AG08395 (cell line): ENCODE measurements around the gene SLAIN2.
"Not testable (repeated sequence)": the region's sequence is repeated elsewhere in the genome, so short reads cannot be mapped to it uniquely, and the experiment has no call there.

Experiments
- DNase-seq: peaks from one replicate; pipeline ENCODE4 v3.0.0; 2012; ENCODE audit warnings: mixed read lengths, low spot score

Gene SLAIN2

DNA sequence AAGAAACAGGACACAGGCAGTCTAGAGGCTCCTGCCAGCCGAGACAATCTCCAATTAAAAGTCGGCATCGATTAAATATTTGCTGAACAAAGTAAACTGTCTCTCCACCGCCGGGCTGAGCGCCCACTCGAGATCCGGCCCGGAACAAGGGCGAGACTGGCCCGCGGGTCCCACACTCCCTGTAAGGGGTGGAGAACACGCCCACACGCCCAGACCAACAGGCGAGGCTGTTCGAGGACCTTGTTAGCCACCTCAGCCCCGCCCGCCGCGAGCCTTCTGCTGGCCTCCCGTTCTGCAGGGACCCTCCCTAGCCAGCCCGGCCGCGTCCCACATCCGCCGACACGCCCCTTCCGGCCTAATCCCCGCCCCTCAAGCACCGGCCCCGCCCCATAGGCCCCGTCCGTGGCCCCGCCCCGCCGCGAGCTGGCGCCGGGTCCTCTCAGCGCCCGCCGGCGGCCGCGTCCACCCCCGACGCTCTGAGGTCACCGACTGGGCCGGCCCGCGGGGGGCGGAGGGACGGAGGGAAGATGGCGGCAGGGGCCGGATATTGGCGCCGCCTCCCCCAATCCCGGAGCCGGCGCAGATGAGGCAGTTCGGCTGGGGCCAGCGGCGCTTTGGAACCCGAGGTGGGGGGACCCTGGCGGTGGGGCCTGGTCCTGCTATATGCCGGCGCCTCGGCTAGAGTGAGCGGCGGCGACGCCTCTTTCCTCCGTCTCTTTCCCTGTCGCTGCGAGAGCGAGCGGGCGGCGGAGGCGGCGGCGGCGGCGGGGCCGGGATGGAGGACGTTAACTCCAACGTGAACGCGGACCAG is at the start of gene SLAIN2:
SLAIN2 (plus strand) TSS at position 565 of the 811 bp plus-strand sequence; CDS start at position 776, 211 bp downstream.
- peak; percentile 97 for DNase-seq

DNA sequence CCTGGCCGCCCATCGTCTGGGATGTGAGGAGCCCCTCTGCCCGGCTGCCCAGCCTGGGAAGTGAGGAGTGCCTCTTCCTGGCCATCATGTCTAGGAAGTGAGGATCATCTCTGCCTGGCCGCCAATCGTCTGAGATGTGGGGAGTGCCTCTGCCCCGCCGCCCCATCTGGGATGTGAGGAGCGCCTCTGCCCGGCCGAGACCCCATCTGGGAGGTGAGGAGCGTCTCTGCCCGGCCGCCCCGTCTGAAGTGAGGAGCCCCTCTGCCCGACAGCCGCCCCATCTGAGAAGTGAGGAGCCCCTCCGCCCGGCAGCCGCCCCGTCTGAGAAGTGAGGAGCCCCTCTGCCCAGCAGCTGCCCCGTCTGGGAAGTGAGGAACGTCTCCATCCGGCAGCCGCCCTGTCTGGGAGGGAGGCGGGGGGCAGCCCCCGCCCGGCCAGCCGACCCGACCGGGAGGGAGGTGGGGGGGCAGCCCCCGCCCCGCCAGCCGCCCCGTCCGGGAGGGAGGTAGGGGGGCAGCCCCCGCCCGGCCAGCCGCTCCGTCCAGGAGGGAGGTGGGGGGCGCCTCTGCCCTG is 49.0 kb upstream of the SLAIN2 start:
- not testable (repeated sequence) for DNase-seq

DNA sequence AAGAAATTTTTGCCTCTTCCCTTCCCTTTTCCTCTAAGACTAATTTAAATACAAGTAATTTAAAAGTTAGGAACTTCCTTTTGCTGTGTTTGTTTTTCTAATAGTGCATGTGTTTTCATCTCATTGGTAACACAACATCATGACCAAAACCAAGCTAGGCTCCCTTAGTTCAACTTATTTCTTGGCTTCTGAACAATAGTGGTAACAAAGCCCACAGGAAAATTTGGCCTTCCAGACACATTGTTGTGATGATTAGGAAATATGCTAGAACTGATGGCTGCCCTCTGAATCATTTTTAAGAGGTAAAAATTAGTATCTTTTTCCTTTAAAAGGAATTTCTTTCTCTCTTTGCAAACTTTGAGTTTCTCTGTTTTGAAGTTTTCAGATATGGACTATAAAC is 46.2 kb upstream of the SLAIN2 start:
- peak; percentile 14 for DNase-seq

DNA sequence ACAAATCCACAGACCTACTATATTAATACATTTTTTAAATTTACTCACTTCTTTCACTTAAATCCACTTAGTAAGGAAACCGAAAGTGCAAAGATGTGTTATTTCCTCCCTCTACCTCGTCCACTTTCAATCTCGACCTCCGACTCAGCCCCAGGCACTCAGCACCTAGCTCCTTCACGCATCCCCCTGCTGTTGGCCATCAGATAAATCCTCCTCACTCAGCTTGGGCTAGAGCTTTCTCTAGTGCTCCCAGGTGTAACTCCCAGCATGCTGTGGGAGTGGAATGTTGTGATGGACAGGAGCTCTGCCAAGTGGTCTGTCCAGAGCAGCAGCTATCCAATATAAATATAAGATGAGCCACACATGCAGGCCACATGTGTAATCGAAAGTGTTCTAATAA is 45.0 kb upstream of the SLAIN2 start:
- DNase-seq: no peak

- DNase-seq: no peak
Measured at GRCh38 chr4:48297256-48297846, 44.0 kb upstream of the SLAIN2 start.

DNA sequence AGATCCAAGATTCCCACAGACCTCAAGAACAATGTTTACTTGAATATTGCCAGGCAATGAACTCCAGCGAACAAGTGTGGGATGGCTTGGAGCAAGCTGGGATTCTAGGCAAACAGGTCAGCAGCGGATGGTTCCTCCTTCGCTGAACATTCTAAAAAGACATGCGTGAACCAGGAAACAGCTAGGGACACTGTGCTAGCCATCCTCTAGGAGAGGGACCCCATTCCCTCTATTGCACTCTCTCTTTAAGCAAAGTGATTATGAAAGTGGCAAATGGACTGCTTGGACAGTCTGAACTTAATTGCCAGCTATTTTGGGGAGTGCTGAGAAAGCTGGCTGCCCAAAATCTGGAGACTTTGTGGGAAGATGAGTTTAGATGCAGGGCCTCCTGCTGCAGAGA is 41.8 kb upstream of the SLAIN2 start:
- no peak for DNase-seq

DNA sequence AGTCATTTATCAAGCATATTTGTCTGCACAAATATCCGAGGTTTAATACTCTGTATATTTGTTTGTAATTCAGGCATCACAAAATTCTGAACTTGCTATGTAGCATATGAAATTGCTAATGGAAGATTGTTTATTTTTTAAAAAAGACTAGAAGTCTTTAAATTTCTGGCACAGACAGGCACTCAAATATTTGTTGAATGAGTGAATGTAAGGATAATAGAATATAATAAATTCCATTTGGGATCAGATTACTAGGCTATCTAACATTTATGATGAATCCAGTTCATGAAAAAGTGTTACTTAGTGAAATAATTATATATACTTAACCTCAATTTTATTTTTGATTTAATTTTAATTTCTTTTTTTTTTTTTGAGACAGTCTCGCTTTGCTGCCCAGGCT is 41.3 kb upstream of the SLAIN2 start:
- no peak for DNase-seq

- no peak for DNase-seq
Measured at GRCh38 chr4:48305508-48305907, 35.8 kb upstream of the SLAIN2 start.

DNA sequence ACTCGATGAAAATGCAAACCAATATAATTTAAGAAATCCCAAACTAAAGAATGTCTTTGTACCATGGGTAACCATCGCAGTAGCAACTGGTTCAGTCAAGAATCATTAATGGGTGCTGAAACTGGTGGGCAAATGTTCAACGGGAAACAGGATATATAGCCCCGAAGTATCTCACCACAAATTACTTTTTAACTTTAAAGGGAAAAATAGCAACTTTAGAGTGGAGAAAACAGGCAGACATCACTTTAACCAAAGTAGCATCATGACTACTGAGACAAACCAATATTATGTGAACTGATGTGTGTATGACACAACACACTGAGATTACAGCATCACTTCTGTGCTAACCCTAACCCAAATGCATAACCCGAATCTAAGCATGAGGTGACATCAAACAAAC is 33.8 kb upstream of the SLAIN2 start:
- no peak for DNase-seq

GRCh38 chr4:48308901-48309300 is 32.4 kb upstream of the SLAIN2 start:
- no peak for DNase-seq

- DNase-seq: no peak
Measured at GRCh38 chr4:48311896-48312295, 29.4 kb upstream of the SLAIN2 start.

DNA sequence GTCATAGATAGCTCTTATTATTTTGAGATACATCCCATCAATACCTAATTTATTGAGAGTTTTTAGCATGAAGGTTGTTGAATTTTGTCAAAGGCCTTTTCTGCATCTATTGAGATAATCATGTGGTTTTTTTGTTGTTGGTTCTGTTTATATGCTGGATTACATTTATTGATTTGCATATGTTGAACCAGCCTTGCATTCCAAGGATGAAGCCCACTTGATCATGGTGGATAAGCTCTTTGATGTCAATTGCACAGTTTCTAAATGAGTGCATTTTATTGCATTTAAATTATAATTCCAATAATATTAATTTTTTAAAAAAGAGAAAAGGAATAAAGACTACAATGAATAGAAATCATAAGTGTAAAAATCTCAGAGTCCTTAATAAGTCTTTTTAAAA is 26.6 kb upstream of the SLAIN2 start:
- not testable (repeated sequence) for DNase-seq

GRCh38 chr4:48315728-48316630 is 25.4 kb upstream of the SLAIN2 start:
- peak; percentile 73 for DNase-seq

DNA sequence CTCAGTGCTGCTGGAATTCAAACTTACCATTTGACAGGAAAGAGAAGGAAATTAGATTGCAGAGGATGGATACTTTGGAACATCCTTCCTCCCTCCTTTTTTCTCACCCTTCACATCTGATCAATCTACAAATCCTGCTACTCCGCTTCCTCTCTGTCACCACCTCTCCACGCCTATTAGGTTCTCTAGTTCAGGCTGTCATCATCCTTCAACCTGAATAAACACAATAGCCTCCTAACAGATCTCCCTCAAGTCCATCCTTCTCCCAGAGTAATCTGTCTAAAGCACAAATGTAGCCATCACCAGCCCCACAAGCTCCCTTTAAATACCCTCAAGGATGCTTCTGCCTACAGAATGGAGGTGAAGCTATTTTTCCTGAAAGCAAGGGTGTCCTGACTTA is 20.0 kb upstream of the SLAIN2 start:
- no peak for DNase-seq

DNA sequence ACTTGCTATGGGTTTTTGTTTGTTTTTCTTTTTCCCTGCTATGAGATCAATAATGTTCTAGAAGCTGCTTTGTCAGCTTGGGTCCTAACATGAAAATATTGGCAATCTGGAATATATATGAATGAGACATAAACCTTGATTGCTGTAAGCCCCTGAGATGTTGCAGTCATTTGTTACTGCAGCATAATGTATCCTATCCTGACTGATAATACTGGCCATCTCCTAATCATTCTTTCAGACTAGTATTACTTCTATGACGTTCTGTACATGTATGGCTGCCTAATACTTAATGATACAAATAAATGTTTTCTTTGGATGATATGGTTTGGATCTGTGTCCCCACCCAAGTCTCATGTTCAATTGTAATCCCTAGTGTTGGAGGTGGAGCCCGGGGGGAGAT is 19.3 kb upstream of the SLAIN2 start:
- DNase-seq: no peak

GRCh38 chr4:48324281-48324680 is 17.0 kb upstream of the SLAIN2 start:
- no peak for DNase-seq

DNA sequence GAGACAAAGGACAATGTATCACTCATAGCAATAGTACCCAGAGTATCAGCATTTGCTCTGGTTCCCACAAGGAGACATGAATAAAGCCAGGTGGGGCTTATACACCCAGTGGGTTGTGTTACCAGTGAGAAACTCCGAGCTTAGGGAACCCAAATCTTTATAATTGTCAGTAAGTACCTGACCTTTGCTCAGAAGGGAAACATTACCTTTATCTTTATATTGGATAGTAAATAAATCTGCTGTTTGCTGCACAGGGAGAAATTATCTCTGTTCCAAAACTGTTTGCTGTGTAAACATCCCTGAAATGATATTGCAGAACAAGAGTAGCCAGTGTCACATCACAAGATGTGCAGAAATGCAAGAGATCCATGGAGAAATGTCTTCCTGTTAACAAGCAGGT is 12.1 kb upstream of the SLAIN2 start:
- no peak for DNase-seq

DNA sequence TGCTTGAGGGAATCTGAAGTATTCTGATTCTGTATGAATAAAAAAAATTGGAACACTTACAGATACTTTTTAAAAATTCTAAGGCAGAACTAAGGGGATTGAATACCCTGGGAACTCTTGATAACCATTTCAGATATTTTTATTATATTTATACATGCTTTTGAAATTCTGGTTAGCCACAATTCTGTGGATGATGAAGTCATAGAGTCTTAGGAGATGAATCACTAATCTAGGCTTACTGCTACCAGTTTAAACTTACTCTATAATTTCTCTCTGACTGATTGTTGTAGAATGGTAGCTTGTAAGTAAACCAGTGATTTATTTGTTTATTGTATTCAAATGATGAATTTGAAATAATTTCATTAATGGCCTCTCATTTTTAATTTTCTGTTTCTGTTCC is 11.4 kb upstream of the SLAIN2 start:
- peak; percentile 75 for DNase-seq

DNA sequence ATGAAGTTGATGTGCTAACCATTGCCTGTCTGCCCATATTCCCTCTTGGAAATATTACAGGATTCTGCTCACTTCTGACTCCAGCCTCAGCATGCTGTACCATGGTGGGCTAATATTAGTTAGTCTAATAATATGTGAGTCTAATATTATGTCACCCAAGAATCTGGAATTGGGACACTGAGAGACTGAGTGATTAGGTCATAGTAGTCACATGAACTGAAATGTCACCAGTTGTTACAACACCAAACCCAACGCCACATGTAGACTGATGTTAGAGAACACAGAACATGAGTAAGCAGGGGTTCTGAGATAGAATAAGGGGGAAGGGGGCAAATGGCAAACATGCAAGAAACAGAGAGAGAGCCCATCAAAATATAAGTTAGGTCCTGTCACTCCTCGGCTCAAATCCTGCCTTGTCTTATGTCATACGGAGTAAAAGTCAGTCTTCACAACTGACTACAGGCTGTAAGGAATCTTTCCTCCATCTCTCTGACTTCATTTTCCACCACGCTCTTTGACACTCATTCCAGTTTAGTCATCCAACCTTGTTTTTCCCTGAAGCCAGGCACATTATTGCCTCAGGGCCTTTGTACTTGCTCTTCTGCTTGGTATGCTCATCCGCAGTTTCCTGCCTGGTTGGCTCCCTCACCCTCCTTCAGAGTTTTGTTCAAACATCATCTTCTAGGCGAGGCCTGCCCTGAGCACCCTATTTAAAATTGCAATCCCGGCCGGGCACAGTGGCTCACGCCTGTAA is 9.6 kb upstream of the SLAIN2 start:
- peak; percentile 48 for DNase-seq

GRCh38 chr4:48332661-48333060 is 8.7 kb upstream of the SLAIN2 start:
- no peak for DNase-seq

GRCh38 chr4:48333587-48333986 is 7.7 kb upstream of the SLAIN2 start:
- DNase-seq: peak; percentile 7

DNA sequence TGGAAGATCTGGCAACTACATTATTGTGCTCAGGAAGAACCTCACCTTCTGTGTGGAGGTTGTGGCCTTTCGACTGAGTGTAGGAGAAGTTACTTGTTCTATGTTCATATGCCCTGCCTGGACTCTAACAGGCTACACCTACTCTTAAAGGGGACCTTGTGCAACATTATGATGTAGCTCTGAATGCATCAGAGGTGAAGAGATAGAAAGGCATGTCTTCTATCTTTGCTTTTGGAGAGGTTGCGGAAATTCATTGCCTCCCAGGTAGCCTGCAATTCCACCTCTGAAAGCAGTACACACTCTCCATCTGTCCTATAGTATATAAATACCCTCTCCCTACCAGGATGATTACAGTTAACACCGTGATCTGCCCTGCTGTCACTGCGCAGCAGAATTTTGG is 7.1 kb upstream of the SLAIN2 start:
- no peak for DNase-seq
